NCI-H1048 (cell line): ENCODE data around the gene SLC44A2.
"Not testable (repeated sequence)": the region's sequence is repeated elsewhere in the genome, so short reads cannot be mapped to it uniquely, and the experiment has no call there.

Source experiments
- DNase-seq: peaks from one replicate; lab custom pipeline; 2025; lab: John Stamatoyannopoulos, UW

Gene SLC44A2

GRCh38 chr19:10651851-10652250 is 26.5 kb downstream of the SLC44A2 start:
- DNase-seq: no peak

GRCh38 chr19:10653482-10653731 is 28.1 kb downstream of the SLC44A2 start:
- DNase-seq: no peak

- DNase-seq: peak; percentile 99
Measured at GRCh38 chr19:10653732-10654609, 28.6 kb downstream of the SLC44A2 start, which contains the start of gene ILF3. TSS of gene ILF3 (plus strand) at chr19:10654346. CDS start at chr19:10670606, 16,260 bp downstream.

- peak; percentile 50 for DNase-seq
Measured at GRCh38 chr19:10654610-10655456, 29.5 kb downstream of the SLC44A2 start.

- DNase-seq: no peak
Measured at GRCh38 chr19:10655457-10656312, 30.3 kb downstream of the SLC44A2 start.

- no peak for DNase-seq
Measured at GRCh38 chr19:10660346-10660745, 35.0 kb downstream of the SLC44A2 start.

GRCh38 chr19:10661946-10662345 is 36.6 kb downstream of the SLC44A2 start:
- DNase-seq: no peak

GRCh38 chr19:10662384-10663251 is 37.3 kb downstream of the SLC44A2 start:
- no peak for DNase-seq

GRCh38 chr19:10663252-10663563 is 37.9 kb downstream of the SLC44A2 start:
- not testable (repeated sequence) for DNase-seq

GRCh38 chr19:10667867-10668266 is 42.5 kb downstream of the SLC44A2 start:
- no peak for DNase-seq

- DNase-seq: no peak
Measured at GRCh38 chr19:10669246-10669645, 43.9 kb downstream of the SLC44A2 start.

- DNase-seq: no peak
Measured at GRCh38 chr19:10670182-10670581, 44.8 kb downstream of the SLC44A2 start.

GRCh38 chr19:10670876-10671804 is 45.8 kb downstream of the SLC44A2 start:
- DNase-seq: no peak

GRCh38 chr19:10671922-10672321 is 46.6 kb downstream of the SLC44A2 start:
- not testable (repeated sequence) for DNase-seq

GRCh38 chr19:10675214-10675613 is 49.9 kb downstream of the SLC44A2 start:
- not testable (repeated sequence) for DNase-seq

GRCh38 chr19:10677751-10678150 is 52.4 kb downstream of the SLC44A2 start:
- no peak for DNase-seq

GRCh38 chr19:10678813-10679212 is 53.5 kb downstream of the SLC44A2 start:
- no peak for DNase-seq

- DNase-seq: no peak
Measured at GRCh38 chr19:10679743-10680142, 54.4 kb downstream of the SLC44A2 start.

GRCh38 chr19:10680545-10681135 is 55.3 kb downstream of the SLC44A2 start:
- DNase-seq: no peak

GRCh38 chr19:10681658-10682057 is 56.3 kb downstream of the SLC44A2 start:
- DNase-seq: no peak
